OCI-LY7 (cell line): ENCODE measurements around the gene C22orf23. TPM values are rescaled to one million over a fixed set of nuclear protein-coding genes. Genes with fewer than 3 reads are reported as not detected.

Source experiments
- BruUV-seq: library from RNA; stranded (reverse); fragments of 400-500 nt; replicated peaks from 2 replicates; lab custom pipeline; 2021; lab: Mats Ljungman, UMichigan
- CTCF ChIA-PET: fragments of 300-600 bp; sonication (Branson Sonifier 250); formaldehyde crosslinking; loops from one replicate; lab custom pipeline; 2022; ENCODE audit warnings: antibody characterized with exemption; ENCODE audit not compliant: unreplicated experiment; lab: Charles Lee
- POLR2A ChIA-PET: fragments of 300-600 bp; sonication (Branson Sonifier 250); formaldehyde crosslinking; loops from one replicate; lab custom pipeline; 2022; ENCODE audit warnings: antibody characterized with exemption; lab: Charles Lee
- DNase-seq: peaks from one replicate; pipeline ENCODE4 v3.0.0-alpha.2; 2015; ENCODE audit warnings: low spot score
- H2AFZ ChIP-seq: fragments of 200-600 bp; sonication (generic), shearing (Covaris generic); 2 replicates; pipeline ENCODE4 v1.6.1; 2014; ENCODE audit warnings: mild to moderate bottlenecking, antibody characterized with exemption, low read length, moderate library complexity
- H3K27ac ChIP-seq: fragments of 200-600 bp; sonication (generic); 2 replicates; pipeline ENCODE4 v1.5.1; 2014; ENCODE audit warnings: mixed run types, low read depth, mild to moderate bottlenecking, moderate library complexity, low read length, inconsistent platforms; ENCODE audit not compliant: poor library complexity, severe bottlenecking
- H3K36me3 ChIP-seq: fragments of 200-600 bp; sonication (generic); 2 replicates; pipeline ENCODE4 v1.6.1; 2014; ENCODE audit warnings: mild to moderate bottlenecking, antibody characterized with exemption, low read length, moderate library complexity, mixed read lengths; ENCODE audit not compliant: insufficient read depth
- H3K4me1 ChIP-seq: fragments of 200-600 bp; sonication (generic); 2 replicates; pipeline ENCODE4 v1.5.1; 2014; ENCODE audit warnings: mild to moderate bottlenecking, low read length; ENCODE audit not compliant: insufficient read depth, poor library complexity, severe bottlenecking
- H3K4me2 ChIP-seq: fragments of 200-600 bp; sonication (generic); 2 replicates; pipeline ENCODE4 v1.6.1; 2014; ENCODE audit warnings: mild to moderate bottlenecking, low read length
- H3K4me3 ChIP-seq: fragments of 200-600 bp; sonication (generic); 2 replicates; pipeline ENCODE4 v1.5.1; 2014; ENCODE audit warnings: mild to moderate bottlenecking, low read depth, low read length; ENCODE audit not compliant: poor library complexity, severe bottlenecking
- H3K79me2 ChIP-seq: fragments of 200-600 bp; sonication (generic); 2 replicates; pipeline ENCODE4 v1.6.1; 2016; ENCODE audit warnings: low read depth, mild to moderate bottlenecking, low read length, moderate library complexity, mixed read lengths; ENCODE audit not compliant: insufficient read depth
- H3K9me2 ChIP-seq: fragments of 200-600 bp; sonication (generic); 2 replicates; pipeline ENCODE4 v1.6.1; 2016; ENCODE audit warnings: mild to moderate bottlenecking, low read length, mixed read lengths; ENCODE audit not compliant: insufficient read depth
- H3K9me3 ChIP-seq: fragments of 200-600 bp; sonication (generic); 2 replicates; pipeline ENCODE4 v1.6.1; 2014; ENCODE audit warnings: mild to moderate bottlenecking, mixed run types, low read length, mixed read lengths
- H4K20me1 ChIP-seq: fragments of 200-600 bp; sonication (generic); 2 replicates; pipeline ENCODE4 v1.6.1; 2014; ENCODE audit warnings: mild to moderate bottlenecking, antibody characterized with exemption, low read length, moderate library complexity, mixed read lengths; ENCODE audit not compliant: insufficient read depth
- EZH2phosphoT487 ChIP-seq: fragments of 200-600 bp; sonication (generic); IDR thresholded peaks from 2 replicates; pipeline ENCODE4 v1.6.1; 2018; ENCODE audit warnings: low read depth, borderline replicate concordance, mild to moderate bottlenecking, mixed run types, antibody characterized with exemption, low read length, moderate library complexity, mixed read lengths
- intact Hi-C: fragments of 100-400 bp; cut with micrococcal nuclease; formaldehyde crosslinking; loops from one replicate; pipeline ENCODE4 v1.10.0; 2022; ENCODE audit not compliant: unreplicated experiment
- total RNA-seq, 2 experiments: library from RNA; depleted of rRNA in 1 of 2; stranded (reverse); fragments of >200 nt in 1 of 2; shearing (Covaris generic) in 1 of 2; gene quantifications; 2 replicates each; pipeline ENCODE4 v1.2.3, GENCODE V29; 2014 to 2022
- TF ChIP-seq, protein P1 (sequence below): fragments of 200-600 bp; sonication (generic); conservative IDR thresholded peaks from 2 replicates; pipeline ENCODE4 v1.5.1; 2014; ENCODE audit warnings: mild to moderate bottlenecking, antibody characterized with exemption, low read length, moderate library complexity, mixed read lengths

Gene C22orf23
- total RNA-seq, 2 experiments from 2014 or later: 0.57 to 1.2 TPM

DNA sequence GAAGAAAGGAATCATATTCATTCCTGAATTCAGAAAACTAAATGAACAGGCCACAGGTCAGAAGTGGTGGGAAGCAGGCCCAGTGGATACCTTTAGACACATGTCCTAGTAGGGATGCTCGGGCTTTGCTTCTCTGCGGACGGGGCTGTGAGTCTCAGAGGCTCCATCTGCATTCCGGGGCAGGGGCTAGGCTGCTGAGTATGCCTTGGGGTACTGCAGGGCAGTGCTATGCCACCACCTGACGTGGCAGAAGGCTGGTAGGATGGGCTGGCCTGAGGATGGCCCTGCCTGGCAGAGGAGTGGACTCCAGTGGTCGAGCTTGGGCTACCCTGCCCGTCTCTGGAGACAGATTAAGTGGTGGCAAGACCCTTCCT is 9.6 kb downstream of the C22orf23 start:
- TF ChIP-seq, protein P1, sequence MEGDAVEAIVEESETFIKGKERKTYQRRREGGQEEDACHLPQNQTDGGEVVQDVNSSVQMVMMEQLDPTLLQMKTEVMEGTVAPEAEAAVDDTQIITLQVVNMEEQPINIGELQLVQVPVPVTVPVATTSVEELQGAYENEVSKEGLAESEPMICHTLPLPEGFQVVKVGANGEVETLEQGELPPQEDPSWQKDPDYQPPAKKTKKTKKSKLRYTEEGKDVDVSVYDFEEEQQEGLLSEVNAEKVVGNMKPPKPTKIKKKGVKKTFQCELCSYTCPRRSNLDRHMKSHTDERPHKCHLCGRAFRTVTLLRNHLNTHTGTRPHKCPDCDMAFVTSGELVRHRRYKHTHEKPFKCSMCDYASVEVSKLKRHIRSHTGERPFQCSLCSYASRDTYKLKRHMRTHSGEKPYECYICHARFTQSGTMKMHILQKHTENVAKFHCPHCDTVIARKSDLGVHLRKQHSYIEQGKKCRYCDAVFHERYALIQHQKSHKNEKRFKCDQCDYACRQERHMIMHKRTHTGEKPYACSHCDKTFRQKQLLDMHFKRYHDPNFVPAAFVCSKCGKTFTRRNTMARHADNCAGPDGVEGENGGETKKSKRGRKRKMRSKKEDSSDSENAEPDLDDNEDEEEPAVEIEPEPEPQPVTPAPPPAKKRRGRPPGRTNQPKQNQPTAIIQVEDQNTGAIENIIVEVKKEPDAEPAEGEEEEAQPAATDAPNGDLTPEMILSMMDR: no peak
- no peak for TF ChIP-seq EZH2phosphoT487
- H3K27ac ChIP-seq: no peak overlapping the region
- POLR2A ChIA-PET: interaction anchor here (0.5 kb wide), 1 partner anchor 46 kb away, joined by 4 read pairs; no protein-coding TSS in a partner anchor
- H4K20me1 ChIP-seq: no peaks in the 10 kb centered on the region
- H3K9me3 ChIP-seq: no peaks in the 10 kb centered on the region
- CTCF ChIA-PET: no interaction called here
- intact Hi-C loops: no loop called here
- H3K36me3 ChIP-seq: no peaks in the 10 kb centered on the region
- H3K4me1 ChIP-seq: no peaks in the 10 kb centered on the region
- H3K79me2 ChIP-seq: no peaks in the 10 kb centered on the region
- H3K4me3 ChIP-seq: no peak overlapping the region
- no peak overlapping the region for H3K4me2 ChIP-seq
- no peaks in the 10 kb centered on the region for H3K9me2 ChIP-seq
- no peak overlapping the region for H2AFZ ChIP-seq
- no peak for DNase-seq
- TSS peak; percentile 47 for BruUV-seq

GRCh38 chr22:37943136-37943824 is 10.1 kb downstream of the C22orf23 start:
- BruUV-seq: no TSS peak
- intact Hi-C loops: no loop called here
- no peaks in the 10 kb centered on the region for H3K79me2 ChIP-seq
- H3K4me2 ChIP-seq: no peak overlapping the region
- no peaks in the 10 kb centered on the region for H4K20me1 ChIP-seq
- H3K36me3 ChIP-seq: no peaks in the 10 kb centered on the region
- no peaks in the 10 kb centered on the region for H3K9me2 ChIP-seq
- POLR2A ChIA-PET: no interaction called here
- no peaks in the 10 kb centered on the region for H3K9me3 ChIP-seq
- no peak overlapping the region for H3K4me3 ChIP-seq
- DNase-seq: no peak
- no peaks in the 10 kb centered on the region for H3K4me1 ChIP-seq
- CTCF ChIA-PET: no interaction called here
- H3K27ac ChIP-seq: no peak overlapping the region
- TF ChIP-seq, protein P1: no peak
- no peak for TF ChIP-seq EZH2phosphoT487
- no peak overlapping the region for H2AFZ ChIP-seq

GRCh38 chr22:37942133-37942532 is 11.3 kb downstream of the C22orf23 start:
- POLR2A ChIA-PET: no interaction called here
- DNase-seq: no peak

More at GRCh38 chr22:37942133-37942532, 11.3 kb downstream of the C22orf23 start:
- intact Hi-C loops: no loop called here
- Histone ChIP-seq H3K4me3 (no peak overlapping the region), H3K9me2 (no peaks in the 10 kb centered on the region), H2AFZ (no peak overlapping the region), H3K79me2 (no peaks in the 10 kb centered on the region), H3K4me2 (no peak overlapping the region), H3K4me1 (no peaks in the 10 kb centered on the region), H4K20me1 (no peaks in the 10 kb centered on the region), H3K27ac (no peak overlapping the region), H3K9me3 (no peaks in the 10 kb centered on the region), H3K36me3 (peaks cover under 1% of the 10 kb centered on the region; the same call in 1 of the 2 replicates)
- BruUV-seq: no TSS peak
- CTCF ChIA-PET: no interaction called here
- TF ChIP-seq EZH2phosphoT487: no peak
- TF ChIP-seq, protein P1: no peak
